Right hindlimb (tissue), 1 donor: ENCODE measurements around the gene AMOTL1.
"Not testable (repeated sequence)": the region's sequence is repeated elsewhere in the genome, so short reads cannot be mapped to it uniquely, and the experiment has no call there.

Experiments used
- DNase-seq: peaks from one replicate; pipeline ENCODE4 v3.0.0-alpha.2; 2018

The AMOTL1 gene

DNA sequence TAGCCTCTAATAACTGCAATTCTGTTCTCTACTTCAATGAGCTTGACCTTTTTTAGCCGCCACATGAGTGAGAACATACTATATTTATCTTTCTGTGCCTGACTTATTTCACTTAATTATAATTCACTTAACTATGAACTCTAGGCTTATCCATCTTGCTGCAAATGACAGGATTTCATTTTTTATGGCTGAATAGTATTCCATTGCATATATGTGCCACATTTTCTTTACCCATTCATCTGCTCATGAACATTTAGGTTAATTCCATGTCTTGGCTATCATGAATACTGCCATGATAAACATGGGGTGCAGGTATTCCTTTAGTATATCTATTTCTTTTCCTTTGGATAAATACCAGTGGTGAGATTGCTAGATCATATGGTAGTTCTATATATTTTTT lies 120.0 kb downstream of the AMOTL1 start:
- DNase-seq: no peak

DNA sequence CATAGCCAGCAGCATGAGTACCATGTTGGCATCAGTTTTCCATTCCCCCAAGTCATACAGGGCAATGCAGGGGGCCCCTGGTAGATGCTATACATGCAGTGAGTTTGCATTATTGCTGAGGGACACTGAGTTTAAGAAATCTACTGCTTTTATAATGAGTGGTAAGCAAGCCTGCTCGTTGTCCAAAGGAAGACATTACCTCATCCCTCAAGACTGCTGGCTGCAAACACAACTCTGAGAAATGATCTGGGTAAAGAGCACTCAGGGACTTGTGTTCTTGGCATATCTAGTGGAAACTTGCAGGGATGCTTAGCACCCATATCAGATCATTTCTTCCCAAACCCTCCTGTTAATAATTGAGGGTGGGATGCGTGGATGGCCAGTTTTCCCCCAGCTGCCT lies 127.3 kb downstream of the AMOTL1 start:
- DNase-seq: no peak

DNA sequence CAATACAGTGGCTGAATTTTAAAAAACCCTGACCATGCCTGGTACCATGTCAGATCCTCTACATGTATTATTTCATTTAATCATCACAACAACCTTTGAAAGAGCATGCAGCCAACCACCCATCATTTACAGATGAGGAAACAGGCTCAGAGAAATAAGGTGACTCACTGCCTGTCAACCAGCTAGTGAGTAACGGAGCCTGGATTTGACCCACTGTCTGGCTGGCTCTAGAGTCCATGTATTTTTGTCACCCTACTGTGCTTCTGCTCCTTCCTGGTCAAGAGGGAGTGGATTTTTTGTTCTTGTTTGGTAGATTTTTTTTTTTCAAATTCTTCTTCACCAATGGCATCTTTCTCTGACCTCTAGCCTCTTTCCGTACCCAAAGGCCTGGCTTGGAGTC lies 127.8 kb downstream of the AMOTL1 start:
- no peak for DNase-seq

DNA sequence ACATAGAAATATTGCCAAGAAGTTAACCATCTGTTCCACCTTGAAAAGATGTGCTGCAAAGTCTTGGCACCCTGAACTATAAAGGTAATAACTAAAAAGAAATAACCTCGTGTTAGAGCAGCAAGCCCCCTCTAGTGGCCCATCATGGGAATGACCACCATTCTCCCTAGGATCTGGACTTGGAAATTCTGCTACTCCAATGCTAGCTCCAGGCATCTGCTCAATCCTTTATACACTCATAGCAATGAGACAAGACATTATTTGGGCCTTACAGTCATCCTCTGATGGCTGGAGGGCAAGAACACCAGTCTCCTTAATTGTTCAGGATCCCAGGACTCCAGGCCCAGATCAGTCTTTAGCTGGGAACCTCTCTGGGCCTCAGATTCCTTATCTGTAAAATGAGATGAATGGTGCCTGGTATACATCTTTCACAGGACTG lies 129.2 kb downstream of the AMOTL1 start:
- DNase-seq: peak; percentile 57

DNA sequence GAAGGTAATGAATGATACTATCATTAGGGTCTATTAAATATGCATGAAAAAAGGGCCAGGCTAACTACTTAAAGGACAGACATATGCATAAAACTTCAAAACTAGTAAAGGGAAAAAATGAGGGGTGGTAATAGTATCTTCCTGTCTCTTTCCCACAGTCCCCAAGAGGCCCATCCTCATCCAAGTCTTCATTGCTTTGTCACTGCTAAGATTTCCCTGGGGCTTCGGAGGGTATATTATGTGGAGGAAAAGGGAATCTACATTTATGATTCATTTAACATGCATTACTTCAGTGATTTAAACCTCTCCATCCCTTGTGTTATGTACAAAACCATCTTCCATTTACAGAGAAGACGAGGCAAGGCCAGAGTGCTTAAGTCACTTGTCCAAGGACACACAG lies 139.1 kb downstream of the AMOTL1 start:
- no peak for DNase-seq

DNA sequence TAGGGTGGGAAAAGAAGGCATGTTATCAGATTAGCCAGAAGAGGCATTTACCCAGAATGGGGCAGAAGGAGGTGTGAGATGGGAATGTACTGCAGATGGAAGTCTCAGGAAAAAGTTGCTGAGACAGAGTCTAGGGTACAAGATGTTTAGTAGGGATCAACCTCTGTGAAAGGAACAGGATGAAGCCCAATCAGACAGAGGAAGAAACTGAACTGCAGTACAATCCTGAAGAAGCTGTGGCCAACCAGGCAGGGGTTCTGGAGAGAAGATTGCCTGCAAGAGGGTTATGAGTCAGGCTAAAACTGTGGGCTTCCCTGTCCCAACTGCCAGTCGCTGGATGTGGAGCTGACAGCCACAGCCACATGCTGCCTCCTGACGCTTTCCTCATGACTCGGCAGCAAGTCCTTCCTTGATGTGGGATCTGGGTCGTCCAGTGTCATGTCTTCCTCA lies 141.2 kb downstream of the AMOTL1 start:
- no peak for DNase-seq

DNA sequence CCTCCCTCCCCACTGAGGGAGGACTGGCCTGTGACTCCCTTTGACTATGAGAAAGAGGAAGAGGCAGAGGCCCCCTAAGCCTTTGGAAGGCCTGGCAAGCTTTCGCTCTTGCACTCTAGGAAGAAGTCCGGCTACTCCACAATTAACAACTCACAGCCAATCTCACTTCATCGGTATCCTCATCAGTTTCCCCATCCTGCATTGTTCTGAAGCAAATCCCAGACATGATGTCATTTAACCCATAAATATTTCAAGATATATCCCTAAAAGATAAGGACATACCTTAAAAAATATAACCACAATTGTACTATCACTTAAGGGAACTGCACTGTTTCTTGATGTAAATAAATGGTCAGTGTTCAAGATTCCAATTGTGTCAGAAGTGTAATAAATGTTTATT lies 142.1 kb downstream of the AMOTL1 start:
- DNase-seq: no peak

DNA sequence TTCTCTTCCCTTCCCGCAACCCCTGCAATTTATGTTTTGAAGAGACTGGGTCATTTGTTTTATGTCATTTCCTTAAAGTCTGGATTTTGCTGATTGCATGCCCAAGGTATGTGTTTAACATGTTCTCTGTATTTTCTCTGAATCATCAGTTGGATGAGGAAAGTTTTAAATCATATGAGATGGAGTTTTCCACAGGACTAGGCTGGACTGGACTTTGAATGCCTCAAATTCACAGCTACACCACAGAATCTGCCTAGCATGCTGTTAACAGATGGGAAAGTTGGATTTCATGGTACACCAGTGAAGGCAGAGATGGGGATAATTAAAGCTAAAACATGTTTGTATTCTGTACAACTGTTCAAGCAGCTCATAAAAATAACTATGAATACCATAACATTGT lies 142.6 kb downstream of the AMOTL1 start:
- DNase-seq: no peak

DNA sequence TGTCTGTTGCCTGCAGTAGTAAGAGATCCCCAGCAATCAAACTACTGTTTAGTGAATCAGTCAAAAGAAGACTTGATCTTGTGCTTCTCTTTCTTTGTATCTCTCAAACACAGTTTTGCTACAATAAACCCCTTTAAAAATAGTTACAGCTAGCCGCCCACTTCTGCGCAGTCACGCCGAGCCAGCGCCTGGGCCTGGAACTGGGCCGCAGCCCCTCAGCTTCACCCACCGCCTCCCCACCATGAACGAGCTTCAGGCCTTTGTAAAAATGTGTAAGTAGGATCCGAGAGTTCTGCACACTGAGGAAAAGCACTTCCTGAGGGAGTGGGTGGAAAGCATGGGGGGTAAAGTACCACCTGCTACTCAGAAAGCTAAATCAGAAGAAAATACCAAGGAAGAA lies 144.7 kb downstream of the AMOTL1 start:
- no peak for DNase-seq

DNA sequence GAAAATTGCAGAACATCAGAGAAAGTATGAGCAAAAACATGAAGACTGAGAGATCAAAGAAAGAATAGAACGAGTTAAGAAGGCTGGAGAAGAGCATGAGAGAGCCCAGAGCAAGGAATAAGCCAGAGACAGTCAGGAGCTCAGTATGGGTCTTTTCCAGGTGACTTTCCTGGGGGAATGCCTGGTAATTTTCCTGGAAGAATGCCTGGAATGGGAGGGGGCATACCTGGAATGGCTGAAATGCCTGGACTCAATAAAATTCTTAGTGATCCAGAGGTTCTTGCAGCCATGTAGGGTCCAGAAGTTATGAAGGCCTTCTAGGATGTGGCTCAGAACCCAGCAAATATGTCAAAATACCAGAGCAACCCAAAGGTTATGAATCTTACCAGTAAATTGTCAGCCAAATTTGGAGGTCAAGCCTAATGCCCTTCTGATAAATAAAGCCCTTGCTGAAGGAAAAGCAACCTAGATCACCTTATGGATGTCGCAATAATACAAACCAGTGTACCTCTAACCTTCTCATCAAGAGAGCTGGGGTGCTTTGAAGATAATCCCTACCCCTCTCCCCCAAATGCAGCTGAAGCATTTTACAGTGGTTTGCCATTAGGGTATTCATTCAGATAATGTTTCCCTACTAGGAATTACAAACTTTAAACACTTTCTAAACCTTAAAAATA lies 145.7 kb downstream of the AMOTL1 start:
- DNase-seq: not testable (repeated sequence)

DNA sequence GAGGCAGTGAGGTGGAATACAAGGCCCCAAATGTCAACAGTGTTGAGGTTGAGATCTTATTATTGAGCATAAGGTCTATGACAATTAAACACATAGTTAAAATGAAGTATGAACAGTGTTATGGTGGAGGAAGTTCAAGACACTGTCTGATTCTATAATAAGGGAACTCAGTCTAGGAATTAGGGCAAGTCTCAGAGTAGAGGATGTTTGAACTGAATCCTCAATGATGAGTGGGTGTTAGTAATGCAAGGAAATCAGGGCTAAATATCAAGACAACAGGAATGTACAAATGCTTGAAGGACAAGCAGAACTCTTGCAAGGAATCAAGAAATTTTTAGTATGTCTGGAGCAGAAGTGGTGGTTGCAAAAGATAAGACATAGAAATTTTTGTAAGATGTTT lies 152.2 kb downstream of the AMOTL1 start:
- DNase-seq: no peak

DNA sequence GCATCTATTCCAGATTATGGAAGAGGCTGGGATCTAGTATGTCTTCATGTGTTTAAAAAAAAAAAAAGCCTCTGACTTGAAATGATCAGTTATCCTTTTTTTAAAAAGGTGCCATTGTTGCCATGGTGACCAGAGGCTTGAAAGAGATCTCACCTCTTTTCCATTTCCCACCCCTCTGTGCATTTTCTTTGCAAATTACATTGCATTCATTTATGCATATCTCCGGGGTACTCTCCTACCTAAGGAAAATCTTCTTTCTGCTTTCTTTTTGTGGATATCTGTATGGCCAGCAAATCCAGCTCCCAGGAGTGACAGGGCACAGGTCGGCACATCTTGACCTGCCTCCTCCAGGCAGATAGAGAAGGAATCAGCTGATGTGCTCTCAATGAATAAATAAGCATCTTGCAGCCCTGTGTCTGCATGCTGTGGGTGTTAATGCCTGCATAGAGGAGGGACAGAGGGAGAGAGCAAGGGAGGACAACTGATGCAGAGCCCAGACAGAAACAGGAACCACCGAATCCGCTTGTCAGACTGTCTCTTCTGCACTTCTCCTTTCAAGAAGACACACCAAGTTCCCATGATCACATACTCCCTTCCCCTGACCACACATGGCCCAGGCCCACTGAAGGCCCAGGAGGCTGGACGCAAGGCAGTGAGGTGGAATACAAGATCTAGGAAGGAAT lies 154.3 kb downstream of the AMOTL1 start:
- no peak for DNase-seq

DNA sequence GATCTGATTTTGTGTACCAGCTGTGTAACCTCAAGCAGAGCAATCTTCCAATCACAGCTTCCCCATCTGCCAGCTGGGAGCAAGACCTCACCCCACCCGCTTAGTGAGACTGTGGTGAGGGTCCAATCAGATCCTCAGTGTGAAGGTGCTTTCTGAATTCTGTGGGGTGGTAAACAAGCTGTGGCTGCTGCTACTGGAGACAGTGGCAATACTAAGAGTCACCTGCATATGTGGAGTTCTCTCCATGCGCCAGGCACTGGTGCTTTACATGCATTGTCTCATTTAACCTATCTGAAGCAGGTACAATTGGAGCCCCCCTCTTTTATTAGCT lies 154.8 kb downstream of the AMOTL1 start:
- DNase-seq: no peak

DNA sequence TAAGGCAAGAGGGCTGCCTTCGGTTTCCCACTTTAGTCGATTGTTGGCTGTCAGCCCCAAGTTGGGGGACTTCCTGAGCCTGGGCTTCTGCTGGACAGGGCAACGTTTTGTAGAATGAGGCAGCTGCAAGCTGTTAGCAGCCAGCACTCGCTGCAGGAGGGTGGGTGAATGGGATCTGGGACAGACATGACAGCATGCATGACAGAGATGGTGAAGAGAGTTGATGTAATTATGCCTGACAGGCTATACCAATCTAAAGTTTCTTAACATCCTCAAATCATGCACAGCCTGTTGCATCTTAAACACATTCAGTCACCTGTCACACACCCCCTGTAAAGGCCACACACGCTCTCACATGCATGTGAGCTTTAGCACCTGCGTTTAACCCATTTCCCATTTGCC lies 156.0 kb downstream of the AMOTL1 start:
- DNase-seq: no peak

DNA sequence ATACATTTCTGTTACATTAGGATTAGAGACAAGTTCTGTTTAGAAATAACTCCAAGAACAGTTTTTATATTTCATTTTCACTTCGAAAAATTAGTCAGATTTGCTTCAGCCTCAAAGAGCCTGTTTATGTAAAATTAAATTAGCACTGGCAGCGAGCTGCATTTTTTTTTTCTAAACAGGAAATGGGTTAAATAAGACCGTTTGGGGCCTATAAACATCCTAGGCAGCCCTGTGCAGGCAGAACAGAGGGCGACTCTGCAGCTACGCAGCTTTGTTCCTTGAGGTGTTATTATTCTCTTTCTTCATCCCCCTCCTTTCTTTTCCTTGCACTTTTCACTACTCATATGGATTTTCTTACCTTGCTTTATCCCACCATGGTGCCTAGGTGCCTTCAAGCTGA lies 156.5 kb downstream of the AMOTL1 start:
- DNase-seq: no peak

DNA sequence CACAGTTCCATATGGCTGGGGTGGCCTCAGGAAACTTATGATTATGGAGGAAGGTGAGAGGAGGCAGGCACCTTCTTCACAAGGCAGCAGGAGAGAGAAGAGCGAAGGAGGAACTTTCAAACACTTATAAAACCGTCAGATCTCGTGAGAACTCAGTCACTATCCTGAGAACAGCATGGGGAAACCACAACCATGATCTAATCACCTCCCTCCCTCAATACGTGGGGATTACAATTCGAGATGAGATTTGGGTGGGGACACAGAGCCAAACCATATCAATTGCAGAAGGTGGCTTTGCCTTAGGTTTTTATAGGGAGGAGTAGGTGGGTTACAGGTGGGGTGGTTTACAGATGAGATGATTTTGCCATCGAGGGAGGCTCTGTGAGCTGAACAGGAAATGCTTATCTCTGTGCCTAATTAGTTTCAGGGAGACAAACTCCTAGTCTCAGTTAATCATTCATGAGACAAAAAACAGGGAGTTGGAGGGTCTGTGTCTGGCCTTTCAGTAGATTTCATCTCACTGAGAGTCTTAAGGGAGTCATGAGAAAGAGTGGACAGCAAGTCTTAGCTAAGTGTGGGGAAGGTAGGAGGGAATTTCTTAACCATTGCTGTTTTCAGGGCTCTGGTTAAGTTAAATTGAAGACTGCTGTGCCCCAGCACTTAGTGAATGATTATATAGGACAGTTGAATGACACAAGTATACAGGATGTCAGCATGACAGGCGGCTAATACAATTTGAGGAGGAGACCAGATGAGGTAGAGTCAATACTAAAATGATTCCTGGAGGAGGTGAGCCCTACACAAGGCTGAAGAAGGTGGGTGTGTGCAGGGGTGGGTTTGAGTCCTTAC lies 157.5 kb downstream of the AMOTL1 start:
- DNase-seq: no peak

DNA sequence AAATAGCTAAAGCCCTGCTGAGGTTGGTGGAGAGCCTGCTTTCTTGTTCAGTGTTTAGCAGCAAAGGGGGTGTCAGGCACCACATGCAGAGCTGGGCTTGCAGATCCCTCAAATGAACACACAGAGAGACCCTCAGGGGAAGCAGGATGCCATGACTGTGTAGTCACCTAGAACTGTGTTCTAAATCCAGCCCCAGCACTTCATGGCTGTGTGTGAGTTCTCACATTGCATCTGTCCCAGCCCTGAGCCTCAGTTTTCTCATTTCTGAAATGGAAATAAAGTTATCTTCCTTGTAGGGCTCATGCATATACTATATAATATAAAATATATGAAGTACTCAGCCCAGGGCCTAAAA lies 158.1 kb downstream of the AMOTL1 start:
- DNase-seq: no peak
